Kasumi-1 (cell line): Measurements from ENCODE around the gene DNM1L.
"Not testable (repeated sequence)": the region's sequence is repeated elsewhere in the genome, so short reads cannot be mapped to it uniquely, and the experiment has no call there.

ENCODE experiments used
- DNase-seq, 2 experiments: peaks; one replicate each; lab custom pipeline; 2025; lab: John Stamatoyannopoulos, UW

DNM1L gene

DNA sequence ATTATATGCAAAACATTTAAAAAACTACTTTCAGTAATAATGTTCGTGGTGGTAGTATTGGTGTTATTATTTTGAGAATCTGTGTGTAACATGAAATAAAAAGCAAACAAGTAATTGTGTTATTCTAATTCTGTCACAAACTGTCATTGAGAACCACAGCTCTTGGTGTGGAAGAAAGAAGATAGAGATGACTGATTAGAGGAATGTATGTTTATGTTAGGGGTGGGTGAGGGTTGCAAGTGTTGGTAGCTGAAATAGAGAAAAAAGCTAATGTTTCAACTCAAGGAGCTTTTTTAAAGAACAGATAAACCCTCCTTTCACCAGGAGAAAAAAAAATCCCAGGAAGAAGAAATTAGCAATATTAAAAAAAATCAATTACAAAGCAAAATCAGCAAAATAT lies 18.3 kb downstream of the DNM1L start:
- DNase-seq = no peak

DNA sequence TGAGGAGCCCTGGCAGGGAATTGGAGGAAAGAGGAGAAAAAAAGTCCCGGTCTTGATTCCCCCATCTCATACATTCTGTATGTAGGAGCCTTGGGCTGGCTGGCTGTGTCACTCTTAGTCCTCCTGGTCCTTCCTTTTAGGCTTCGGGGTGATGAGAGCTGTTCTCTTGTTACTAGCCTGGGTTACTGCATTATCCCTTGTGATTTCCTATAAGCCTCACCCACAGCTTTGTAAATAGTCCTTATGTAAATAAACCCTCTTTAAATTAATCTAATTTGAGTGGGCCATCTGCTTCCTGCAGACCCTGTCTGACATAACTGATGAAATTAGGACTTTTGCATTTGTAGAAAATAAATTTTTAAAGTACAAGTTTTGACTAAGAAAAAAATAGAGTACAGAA lies 19.2 kb downstream of the DNM1L start:
- no peak for DNase-seq

DNA sequence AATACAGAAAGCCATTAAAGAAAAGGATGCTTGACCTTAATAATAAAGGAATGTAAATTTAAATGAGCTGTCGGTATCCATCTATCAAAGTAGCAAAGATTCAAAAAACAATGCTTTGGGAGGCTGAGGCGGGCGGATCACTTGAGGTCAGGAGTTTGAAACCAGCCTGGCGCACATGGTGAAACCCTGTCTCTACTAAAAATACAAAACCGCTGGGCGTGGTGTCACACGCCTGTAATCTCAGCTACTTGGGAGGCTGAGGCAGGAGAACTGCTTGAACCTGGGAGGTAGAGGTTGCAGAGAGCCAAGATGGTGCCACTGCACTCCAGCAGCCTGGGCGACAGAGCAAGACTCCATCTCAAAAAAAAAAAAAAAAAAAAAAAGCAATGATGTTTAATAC lies 20.3 kb downstream of the DNM1L start:
- not testable (repeated sequence) for DNase-seq

DNA sequence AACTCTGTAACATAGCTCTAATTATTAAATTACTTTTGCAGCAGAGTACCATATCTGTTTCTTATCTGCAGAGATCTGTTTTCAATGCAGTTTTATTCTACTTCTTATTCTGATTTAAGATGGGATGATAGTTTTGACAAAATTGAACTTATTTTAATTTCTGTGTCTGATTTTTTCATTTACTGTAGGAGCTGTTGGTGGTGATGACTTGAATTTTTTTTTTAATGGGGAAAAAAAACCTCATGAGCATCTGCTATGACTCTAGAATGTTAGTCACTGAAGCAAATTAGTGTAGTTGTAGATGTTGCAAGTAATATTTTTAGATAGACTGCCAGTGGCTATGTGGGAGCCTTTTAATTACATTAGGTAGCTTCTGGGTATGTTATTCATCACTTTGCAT lies 23.4 kb downstream of the DNM1L start:
- DNase-seq = no peak

DNA sequence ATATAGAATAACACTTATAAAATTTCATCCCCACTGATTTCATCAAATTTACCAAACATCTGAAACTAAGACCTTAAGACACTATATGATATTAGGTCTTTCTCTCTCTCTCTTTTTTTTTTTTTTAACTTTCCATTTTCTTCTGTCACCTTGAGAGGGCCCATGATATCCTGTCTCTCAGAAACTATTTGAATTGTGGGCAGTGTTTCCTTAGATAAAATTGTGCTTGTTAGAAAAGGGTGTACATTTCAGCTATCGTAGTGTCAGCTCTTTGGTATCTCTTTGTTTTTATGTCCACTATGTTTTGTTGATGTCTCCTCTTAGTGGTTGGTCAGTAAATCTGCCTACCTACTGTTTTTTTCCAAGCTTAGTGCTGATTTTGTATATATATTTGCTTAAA lies 23.8 kb downstream of the DNM1L start:
- no peak for DNase-seq

DNA sequence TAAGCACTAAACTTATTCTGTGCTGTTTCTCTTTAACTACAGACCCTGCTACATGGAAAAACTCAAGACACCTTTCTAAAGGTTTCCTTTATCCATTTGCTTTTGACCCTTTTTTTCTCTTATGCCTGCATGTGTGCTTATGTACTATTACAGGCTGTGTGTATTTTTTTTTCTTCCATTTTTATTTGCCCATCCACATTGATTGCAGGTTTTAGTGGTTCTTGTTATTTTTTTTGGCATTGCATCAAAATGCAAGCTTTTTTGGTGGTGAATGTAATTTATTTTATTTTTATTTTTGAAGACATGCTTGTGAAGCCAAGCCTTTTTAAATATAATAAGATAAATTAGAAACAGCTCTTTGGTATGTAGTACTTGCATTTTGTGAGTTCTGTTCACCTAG lies 26.7 kb downstream of the DNM1L start:
- no peak for DNase-seq

DNA sequence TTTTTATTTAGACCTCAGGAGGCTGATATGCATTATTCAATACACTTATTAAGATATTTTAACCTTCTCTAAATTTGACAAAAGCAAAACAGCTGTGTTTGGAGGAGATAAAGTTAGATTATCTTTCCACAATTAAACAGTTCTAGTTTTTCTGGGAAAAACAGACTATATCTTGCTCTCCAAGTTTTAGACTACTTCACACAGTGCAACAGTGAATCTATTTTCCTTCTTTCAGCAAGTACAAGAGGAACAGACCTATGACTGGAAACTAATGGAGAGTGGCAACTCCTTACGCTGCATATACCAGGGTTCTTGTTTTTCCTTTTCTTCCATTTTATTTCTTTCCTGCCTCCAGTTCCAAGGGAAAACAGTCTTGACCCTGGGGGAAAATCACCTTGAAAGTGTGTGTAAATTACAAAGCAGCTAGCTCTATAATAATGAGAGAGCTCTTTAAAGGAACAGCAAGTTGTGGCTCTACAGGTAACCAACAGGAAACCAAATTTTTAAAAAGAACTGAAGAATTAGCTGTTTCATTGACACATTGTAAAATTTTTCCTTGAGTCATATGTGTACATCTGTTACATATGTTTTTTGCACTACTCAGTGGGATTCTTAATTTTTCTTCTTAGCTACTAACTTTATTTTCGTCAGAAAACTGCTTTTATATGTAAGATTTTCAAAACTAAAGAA lies 27.4 kb downstream of the DNM1L start:
- DNase-seq = no peak

DNA sequence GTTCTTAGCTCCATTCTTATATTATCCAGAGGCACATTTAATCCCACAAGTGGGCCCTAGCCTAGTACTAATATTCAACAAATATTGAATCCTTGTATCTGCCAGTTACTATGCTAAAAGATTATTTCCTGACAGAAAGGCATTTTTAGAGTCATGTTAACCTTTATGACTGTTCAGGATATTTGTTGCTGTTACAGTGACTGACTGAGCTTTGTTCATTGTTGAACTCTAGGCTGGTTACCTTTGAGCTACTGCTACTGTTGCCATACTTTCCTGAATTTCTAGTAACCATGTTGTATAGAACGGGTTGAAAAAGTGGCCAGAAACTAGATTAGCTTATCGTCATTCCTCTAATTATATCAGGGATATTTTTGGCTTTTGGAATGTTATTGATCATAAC lies 29.8 kb downstream of the DNM1L start:
- DNase-seq = no peak

DNA sequence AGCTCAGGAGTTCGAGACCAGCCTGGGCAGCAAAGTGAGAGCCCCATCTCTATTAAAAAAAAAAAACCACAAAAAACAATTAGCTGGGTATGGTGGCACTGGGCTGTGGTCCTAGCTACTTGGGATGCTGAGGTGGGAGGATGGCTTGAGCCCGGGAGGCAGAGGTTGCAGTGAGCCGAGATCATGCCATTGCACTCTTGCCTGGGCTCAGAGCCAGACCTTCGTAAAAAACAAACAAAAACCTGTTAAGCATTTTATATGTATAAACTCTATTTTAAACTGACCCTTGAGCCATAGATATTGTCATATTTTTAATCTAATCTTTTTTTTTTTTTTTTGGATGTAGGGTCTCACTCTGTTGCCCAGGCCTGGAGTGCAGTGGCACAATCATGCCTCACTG lies 35.7 kb downstream of the DNM1L start:
- DNase-seq = no peak

DNA sequence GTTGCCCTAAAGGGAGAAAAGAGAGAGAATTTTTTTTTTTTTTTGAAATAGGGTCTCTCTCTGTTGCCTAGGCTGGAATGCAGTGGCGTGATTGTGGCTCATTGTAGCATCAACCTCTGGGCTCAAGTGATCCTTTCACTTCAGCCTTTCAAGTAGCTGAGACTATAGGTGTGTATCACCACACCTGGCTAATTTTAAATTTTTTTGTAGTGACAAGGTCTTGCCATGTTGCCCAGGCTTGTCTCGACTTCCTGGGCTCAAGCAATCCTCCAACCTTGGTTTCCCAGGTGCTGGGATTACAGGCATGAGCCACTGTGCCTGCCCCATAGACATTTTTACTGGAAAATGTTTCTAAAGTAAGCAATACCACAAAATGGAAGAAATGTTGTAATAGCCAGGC lies 39.8 kb downstream of the DNM1L start:
- no peak for DNase-seq

DNA sequence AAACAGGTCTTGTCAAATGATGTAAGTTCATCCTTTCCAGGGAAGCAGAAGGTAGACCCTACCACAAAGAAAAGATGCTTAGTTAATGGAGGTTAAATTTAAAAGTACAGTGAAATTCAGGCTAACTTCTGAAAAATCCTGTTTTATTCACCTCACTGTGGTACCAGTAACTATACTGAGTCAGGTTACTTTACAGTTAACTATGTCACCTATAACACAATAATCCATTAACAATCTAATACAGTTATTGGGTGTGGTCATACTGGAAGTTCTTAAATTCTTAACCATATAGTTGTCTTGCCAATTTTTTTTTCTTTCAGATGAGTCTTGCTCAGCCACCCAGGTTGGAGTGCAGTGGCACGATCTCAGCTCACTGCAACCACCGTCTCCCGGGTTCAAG lies 46.2 kb downstream of the DNM1L start:
- not testable (repeated sequence) for DNase-seq

DNA sequence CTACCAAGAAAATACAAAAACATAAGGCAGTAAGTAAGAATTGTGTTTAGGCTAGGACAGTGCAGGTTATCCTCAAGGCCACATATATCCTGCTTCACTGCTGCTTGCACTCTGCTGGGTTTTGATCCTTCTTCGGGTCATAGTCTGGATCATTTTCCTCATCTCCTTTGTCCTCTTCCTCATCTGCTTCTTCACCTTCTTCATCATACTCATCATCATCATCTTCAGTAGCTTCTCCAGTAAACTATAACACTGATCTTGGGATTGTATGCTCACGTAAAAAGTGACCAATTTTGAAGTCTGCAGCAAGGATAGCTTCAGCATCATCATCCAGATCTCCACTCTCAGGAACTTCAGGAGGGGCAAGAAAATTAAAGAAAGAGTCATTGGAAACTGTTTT lies 47.2 kb downstream of the DNM1L start:
- no peak for DNase-seq

DNA sequence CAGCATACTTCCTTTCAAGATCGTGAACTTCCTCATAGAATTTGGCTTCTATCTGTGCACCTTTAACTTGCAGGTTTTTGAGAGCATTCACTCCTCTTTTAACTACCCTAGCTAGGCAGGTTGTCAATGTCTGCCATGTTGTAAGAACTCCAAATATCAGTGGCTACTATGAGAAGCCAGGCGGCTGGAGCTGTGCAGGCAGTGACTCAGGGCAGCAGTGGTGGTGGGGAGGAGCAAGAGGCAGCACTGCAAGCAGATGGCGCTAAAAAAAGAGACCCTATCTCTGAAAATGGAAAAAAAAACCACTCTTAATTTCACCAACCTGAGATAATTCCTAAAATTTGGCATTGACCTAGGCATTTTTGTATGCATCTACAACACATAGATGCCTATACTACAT lies 48.1 kb downstream of the DNM1L start:
- no peak for DNase-seq

DNA sequence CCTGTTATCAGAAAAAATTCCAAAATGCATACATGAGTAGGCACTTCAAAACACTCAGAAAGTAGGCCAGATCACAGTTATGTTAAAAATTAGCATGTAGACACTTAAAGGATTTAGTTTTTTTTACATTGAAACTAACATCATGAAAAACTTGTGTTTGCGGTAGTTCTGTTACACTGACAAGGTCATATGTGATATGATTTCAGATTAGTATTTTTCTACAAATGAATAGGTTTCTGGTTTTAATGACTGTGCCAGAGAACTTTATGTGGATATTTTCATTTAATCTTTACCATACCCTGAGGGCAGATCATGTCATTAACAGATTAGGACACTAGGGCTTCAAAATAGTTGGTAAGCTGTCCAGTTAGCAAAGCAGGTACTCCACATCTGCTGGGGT lies 55.9 kb downstream of the DNM1L start:
- DNase-seq = no peak

DNA sequence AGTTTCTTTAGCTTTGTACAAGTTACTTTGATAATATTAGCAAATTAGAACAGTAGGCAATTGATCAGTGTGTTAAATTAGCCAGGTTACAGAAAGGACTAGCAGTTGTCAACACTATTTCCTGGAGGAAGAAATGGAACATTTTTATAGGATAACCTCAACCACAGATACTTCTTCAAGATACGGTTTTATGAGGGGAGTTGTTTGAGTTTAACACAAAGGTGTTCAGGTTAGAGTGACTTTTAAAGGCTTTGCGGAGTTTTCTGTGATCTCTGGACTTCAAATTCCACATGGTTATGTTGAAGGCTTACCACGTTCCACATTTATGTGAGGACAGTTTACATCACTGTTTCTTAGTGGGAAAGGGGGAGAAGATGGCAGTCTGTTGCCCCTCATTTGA lies 57.3 kb downstream of the DNM1L start:
- no peak for DNase-seq

DNA sequence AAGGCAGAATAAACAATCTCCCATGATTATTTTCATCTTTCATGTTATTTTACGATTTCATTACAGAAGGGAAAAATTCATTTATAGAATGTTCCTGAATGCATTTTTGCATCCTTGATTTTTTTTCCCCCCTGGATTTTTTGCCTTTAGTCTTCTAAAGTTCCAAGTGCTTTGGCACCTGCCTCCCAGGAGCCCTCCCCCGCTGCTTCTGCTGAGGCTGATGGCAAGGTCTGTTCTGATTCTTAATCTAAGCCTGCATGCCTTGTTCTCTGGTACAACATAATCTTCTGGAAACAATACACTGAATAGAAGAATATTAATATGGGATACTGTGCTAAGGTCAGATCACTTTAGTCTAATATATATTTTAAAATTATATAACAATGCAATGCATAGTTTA lies 58.6 kb downstream of the DNM1L start:
- DNase-seq = no peak

DNA sequence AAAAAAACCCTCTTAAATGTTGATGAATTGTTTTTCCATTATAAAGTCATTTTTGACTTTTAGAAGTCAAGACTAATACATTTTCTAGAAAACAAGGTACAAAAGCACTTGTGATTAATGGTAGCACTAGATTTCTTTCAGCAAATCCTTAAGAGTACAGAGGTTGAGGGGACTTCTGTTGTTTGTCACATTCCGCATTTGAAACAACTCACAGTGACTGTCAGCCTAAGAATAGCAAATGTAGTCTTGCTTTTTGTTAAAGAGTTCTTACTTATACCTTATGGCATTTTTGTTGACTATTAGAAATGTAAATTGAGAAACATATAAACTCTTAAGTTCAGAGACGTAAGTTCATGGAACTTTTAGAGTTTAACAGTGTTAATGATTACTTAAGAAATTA lies 60.2 kb downstream of the DNM1L start:
- no peak for DNase-seq

DNA sequence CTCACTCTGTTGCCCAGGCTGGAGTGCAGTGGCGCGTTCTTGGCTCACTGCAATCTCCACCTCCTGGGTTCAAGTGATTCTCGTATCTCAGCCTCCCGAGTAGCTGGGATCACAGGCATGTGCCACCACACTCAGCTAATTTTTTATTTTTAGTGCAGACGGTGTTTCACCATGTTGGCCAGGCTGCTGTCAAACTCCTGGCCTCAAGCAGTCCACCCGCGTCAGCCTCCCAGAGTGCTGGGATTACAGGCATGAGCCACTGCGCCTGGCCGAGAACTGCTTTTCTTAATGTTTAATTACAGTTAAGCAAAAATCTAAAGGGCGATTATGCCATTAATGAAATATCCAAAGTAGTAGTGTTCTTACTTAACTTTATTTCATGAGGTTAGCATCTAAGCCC lies 63.0 kb downstream of the DNM1L start:
- DNase-seq = no peak

DNA sequence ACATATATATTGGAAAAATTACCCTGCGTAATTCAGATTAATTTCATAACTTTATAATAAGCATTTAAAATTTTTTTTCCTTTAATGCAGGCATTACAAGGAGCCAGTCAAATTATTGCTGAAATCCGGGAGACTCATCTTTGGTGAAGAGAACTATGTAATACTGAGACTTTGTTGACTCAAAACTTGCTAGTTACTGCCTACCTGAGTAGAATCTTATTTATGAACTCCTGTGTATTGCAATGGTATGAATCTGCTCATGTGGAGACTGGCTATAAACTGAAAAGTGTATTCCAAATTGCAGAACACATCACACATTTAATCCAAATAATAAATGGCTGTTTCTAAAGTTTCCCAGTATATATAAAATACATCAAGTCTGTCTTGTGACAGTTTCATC lies 64.2 kb downstream of the DNM1L start:
- DNase-seq = no peak

DNA sequence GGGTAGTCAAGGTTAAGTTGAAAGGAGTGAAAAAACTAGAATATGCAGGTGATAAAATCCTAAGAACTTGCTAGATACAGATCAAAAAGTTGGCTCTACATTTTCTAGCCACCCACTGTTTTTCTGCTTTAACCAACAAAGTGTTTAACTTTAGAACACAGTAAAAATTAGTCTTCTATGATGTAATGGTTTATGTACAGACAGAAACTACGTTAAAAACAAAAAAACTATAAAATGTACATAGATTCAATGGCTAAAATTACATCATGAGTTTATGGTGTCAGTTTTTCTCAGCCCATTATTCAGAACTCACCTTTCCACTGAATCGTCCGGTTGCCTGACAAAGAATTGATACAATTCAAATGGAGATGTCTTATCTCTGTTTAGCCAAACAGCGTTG lies 74.5 kb downstream of the DNM1L start:
- no peak for DNase-seq

DNA sequence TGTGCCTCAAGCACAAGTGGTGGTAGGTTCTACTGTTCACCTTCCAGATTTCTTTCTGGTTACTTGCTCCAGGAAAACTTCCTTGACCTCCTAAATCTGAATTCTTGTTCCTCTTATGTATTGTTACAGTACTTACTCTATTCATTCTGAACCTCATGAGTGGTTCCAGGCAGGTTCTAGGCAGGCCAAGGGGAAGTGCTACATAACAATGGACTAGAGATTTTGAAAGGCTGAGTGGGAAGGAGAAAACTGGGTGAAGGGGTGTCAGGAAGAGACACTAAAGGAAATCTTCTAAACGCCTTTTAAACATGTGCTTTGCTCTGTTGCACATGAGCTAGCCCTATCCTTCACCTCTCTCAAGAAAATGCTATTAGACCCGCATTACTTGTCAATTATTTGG lies 75.0 kb downstream of the DNM1L start:
- peak; percentile 5 to 24 for DNase-seq

DNA sequence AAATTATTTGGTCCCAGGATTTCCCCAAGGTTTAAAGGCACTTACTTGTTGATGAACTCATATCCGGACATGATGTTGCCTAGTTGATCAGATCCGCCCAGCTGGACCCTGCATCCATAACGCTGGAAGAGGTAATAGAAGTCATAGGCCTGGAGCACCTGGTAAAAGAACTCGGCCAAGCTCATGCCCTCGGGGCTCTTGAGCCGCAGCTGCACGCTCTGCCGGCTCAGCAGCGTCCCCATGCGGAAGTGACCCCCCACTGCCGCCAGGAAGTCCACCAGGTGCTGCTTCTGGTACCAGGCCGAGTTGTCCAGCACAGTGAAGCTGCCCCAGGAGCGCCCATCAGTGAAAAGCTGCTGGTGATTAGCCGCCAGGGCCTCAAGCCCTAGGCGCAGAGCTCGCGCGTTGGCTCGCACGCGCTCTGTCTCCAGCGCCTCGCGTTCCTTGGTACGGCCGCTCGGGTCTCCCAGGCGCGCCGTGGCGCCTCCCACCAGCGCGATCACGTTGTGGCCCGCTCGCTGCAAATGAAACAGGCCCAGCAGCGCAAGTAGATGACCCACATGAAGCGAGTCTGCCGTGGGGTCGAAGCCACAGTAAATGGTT lies 76.1 kb downstream of the DNM1L start:
- peak; percentile 58 to 62 for DNase-seq

DNA sequence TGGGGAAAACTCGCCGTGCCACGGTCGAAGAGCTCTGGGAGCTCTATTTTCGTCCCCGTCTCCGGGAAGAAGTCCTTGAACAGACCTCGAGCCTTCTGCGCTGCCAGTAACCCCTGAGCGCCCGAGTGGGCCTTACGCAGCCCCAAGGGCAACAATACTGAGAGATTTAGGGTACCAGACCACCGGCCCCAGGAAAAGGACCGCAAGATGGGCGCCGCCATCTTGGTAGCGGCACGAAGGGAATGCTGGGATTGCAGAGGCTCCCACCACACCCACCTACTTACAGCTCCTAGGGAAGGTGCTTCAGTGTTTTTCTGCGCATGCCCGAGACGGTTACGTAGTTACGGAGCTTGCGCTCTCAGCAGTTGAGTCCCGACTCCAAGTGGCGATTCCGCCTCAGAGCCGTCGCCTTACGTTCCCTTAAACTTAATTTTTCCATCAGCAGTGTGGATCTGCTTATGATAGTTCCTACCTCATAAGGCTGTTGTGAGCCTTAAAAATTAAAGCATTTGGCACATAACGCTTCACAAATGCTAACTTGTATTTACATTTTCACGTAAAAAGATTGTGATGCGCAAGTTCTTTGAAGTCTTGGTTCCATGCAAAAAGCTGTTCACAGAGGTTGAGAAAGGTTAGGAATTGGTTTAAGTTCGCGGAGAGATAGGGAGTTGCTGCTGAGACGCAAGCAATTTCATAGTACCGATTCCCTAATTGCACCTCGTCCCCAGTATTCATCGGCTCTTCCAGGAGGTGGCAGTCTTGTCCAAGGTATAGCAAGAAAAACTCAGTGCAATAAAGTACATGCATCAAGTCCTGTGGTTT lies 76.8 kb downstream of the DNM1L start, which contains the start of gene YARS2:
YARS2 (minus strand) TSS at position 244 of the 822 bp plus-strand sequence; CDS start at position 221, 23 bp downstream.
- peak; percentile 96 to 97 for DNase-seq
